GM19372 (cell line): ENCODE data around the gene NHS.

ENCODE experiments used
- ATAC-seq: cut with Tn5 transposase; IDR thresholded peaks from one replicate; pipeline ENCODE4 v1.9.1; 2021; ENCODE audit warnings: mild to moderate bottlenecking, low read depth, moderate library complexity; ENCODE audit not compliant: unreplicated experiment

NHS gene

GRCh38 chrX:17579026-17579425, 204.0 kb downstream of the NHS start:
- no peak for ATAC-seq

GRCh38 chrX:17580539-17581152, 205.6 kb downstream of the NHS start:
- ATAC-seq: no peak

- no peak for ATAC-seq
Observed at GRCh38 chrX:17581641-17582040, 206.6 kb downstream of the NHS start.

GRCh38 chrX:17584248-17584681, 209.3 kb downstream of the NHS start:
- ATAC-seq: no peak

GRCh38 chrX:17585006-17585405, 210.0 kb downstream of the NHS start:
- no peak for ATAC-seq

GRCh38 chrX:17587366-17587765, 212.4 kb downstream of the NHS start:
- ATAC-seq: no peak

GRCh38 chrX:17588303-17588702, 213.3 kb downstream of the NHS start:
- ATAC-seq: no peak

- ATAC-seq: peak; percentile 67
Observed at GRCh38 chrX:17590892-17591740, 216.1 kb downstream of the NHS start.

- ATAC-seq: no peak
Observed at GRCh38 chrX:17591741-17592110, 216.7 kb downstream of the NHS start.

GRCh38 chrX:17592117-17592516, 217.1 kb downstream of the NHS start:
- no peak for ATAC-seq

GRCh38 chrX:17594693-17595092, 219.7 kb downstream of the NHS start:
- no peak for ATAC-seq

- no peak for ATAC-seq
Observed at GRCh38 chrX:17595456-17596035, 220.5 kb downstream of the NHS start.

GRCh38 chrX:17596061-17596460, 221.1 kb downstream of the NHS start:
- no peak for ATAC-seq

- no peak for ATAC-seq
Observed at GRCh38 chrX:17596546-17597205, 221.7 kb downstream of the NHS start.

- no peak for ATAC-seq
Observed at GRCh38 chrX:17597327-17597726, 222.3 kb downstream of the NHS start.

GRCh38 chrX:17597836-17598439, 222.9 kb downstream of the NHS start:
- ATAC-seq: no peak

- no peak for ATAC-seq
Observed at GRCh38 chrX:17601441-17602200, 226.6 kb downstream of the NHS start.

GRCh38 chrX:17602245-17602644, 227.2 kb downstream of the NHS start:
- ATAC-seq: no peak

- no peak for ATAC-seq
Observed at GRCh38 chrX:17603196-17603595, 228.2 kb downstream of the NHS start.

- ATAC-seq: no peak
Observed at GRCh38 chrX:17605676-17606075, 230.7 kb downstream of the NHS start.
